HG03354 (cell line): ENCODE data around the gene ASCL2.
"Not testable (repeated sequence)": the region's sequence is repeated elsewhere in the genome, so short reads cannot be mapped to it uniquely, and the experiment has no call there.

Source experiments
- ATAC-seq: cut with Tn5 transposase; IDR thresholded peaks from one replicate; pipeline ENCODE4 v1.9.1; 2021; ENCODE audit warnings: mild to moderate bottlenecking; ENCODE audit not compliant: unreplicated experiment, poor library complexity, severe bottlenecking

Gene ASCL2

GRCh38 chr11:2240834-2241233 lies 29.6 kb downstream of the ASCL2 start:
- ATAC-seq: no peak

GRCh38 chr11:2237457-2238238 lies 32.7 kb downstream of the ASCL2 start:
- no peak for ATAC-seq

- not testable (repeated sequence) for ATAC-seq
Observed at GRCh38 chr11:2236381-2237134, 33.8 kb downstream of the ASCL2 start.

GRCh38 chr11:2235588-2236326 lies 34.6 kb downstream of the ASCL2 start:
- no peak for ATAC-seq

GRCh38 chr11:2234963-2235362 lies 35.4 kb downstream of the ASCL2 start:
- ATAC-seq: no peak

- no peak for ATAC-seq
Observed at GRCh38 chr11:2233693-2234455, 36.5 kb downstream of the ASCL2 start.

- no peak for ATAC-seq
Observed at GRCh38 chr11:2229713-2230297, 40.6 kb downstream of the ASCL2 start.

GRCh38 chr11:2224254-2224653 lies 46.1 kb downstream of the ASCL2 start:
- ATAC-seq: no peak

- no peak for ATAC-seq
Observed at GRCh38 chr11:2223153-2223794, 47.1 kb downstream of the ASCL2 start.

- ATAC-seq: no peak
Observed at GRCh38 chr11:2222451-2222850, 47.9 kb downstream of the ASCL2 start.

GRCh38 chr11:2221591-2221990 lies 48.8 kb downstream of the ASCL2 start:
- no peak for ATAC-seq

GRCh38 chr11:2221024-2221423 lies 49.4 kb downstream of the ASCL2 start:
- no peak for ATAC-seq

GRCh38 chr11:2220173-2220771 lies 50.1 kb downstream of the ASCL2 start:
- ATAC-seq: no peak

- ATAC-seq: no peak
Observed at GRCh38 chr11:2219318-2220017, 50.9 kb downstream of the ASCL2 start.
